HepG2 (cell line): Measurements from ENCODE around the gene CHST14. TPM values are rescaled to one million over a fixed set of nuclear protein-coding genes. Genes with fewer than 3 reads are reported as not detected.

Experiments
- ATAC-seq: fragments of 200-7000 bp; cut with Tn5 transposase; 3 replicates; pipeline ENCODE4 v1.9.1; 2020; ENCODE audit warnings: mild to moderate bottlenecking, moderate library complexity
- BruUV-seq: library from RNA; stranded (reverse); fragments of 400-500 nt; replicated peaks from 2 replicates; lab custom pipeline; 2021; lab: Mats Ljungman, UMichigan
- CTCF ChIA-PET: fragments of 300-600 bp; formaldehyde crosslinking; extraction: SDS; loops from one replicate; lab custom pipeline; 2021; ENCODE audit warnings: low total read pairs, inconsistent platforms, low intra/inter-chr PET ratio; lab: Yijun Ruan, JAX
- POLR2A ChIA-PET: fragments of 350-600 bp; sonication (Branson Sonifier 250); formaldehyde crosslinking; loops from one replicate; lab custom pipeline; 2020; ENCODE audit warnings: antibody characterized with exemption, inconsistent platforms; lab: Yijun Ruan, JAX
- DNase-seq: peaks from one replicate; pipeline ENCODE4 v3.0.0-alpha.2; 2015; ENCODE audit warnings: low spot score
- FAIRE-seq: peaks from 3 replicates; lab custom pipeline; 2011; peaks lifted over from hg19 to GRCh38; lab: Jason Lieb, UNC
- H2AFZ ChIP-seq: one replicate; pipeline ENCODE4 v1.6.1; 2011; ENCODE audit warnings: low read length, inconsistent platforms
- H3K27ac ChIP-seq: fragments of 300-600 bp; 3 replicates; pipeline ENCODE4 v1.8.0; 2011; ENCODE audit warnings: mixed run types, mild to moderate bottlenecking, mixed read lengths, low read length, inconsistent platforms; ENCODE audit not compliant: insufficient read depth; ENCODE audit errors: extremely low read length
- H3K27me3 ChIP-seq, 2 experiments: fragments of 200-600 bp in 1 of 2; 2 replicates in 1 of 2; 3 replicates in 1 of 2; pipeline versions ENCODE4 v1.6.0 to v1.8.0; 2011; ENCODE audit warnings: low read length in 2 of 2, mild to moderate bottlenecking in 2 of 2, moderate library complexity in 2 of 2, inconsistent platforms in 1 of 2; ENCODE audit not compliant: insufficient read depth in 2 of 2, control insufficient read depth in 1 of 2
- H3K36me3 ChIP-seq, 2 experiments: fragments of 200-600 bp in 1 of 2; replicated peaks in 1 of 2; 2 replicates in 1 of 2; 3 replicates in 1 of 2; pipeline versions ENCODE4 v1.5.1 to v1.8.0; 2011; ENCODE audit warnings: low read length in 2 of 2, inconsistent platforms in 1 of 2; ENCODE audit not compliant: insufficient read depth in 2 of 2, control insufficient read depth in 1 of 2
- H3K4me1 ChIP-seq: 2 replicates; pipeline ENCODE4 v1.5.1; 2012; ENCODE audit warnings: low read length, inconsistent platforms; ENCODE audit not compliant: insufficient read depth
- H3K4me2 ChIP-seq: 2 replicates; pipeline ENCODE4 v1.6.0; 2011; ENCODE audit warnings: low read depth, low read length, inconsistent platforms
- H3K4me3 ChIP-seq, 3 experiments: fragments of 200-600 bp in 1 of 3; sonication (generic), shearing (Covaris generic) in 1 of 3; replicated peaks in 1 of 3; 2 replicates each; pipeline ENCODE4 v1.5.1; 2011 to 2016; ENCODE audit warnings: low read length in 3 of 3, inconsistent platforms in 2 of 3, low read depth in 2 of 3, mild to moderate bottlenecking in 2 of 3, control low read depth in 1 of 3, mixed read lengths in 1 of 3; ENCODE audit not compliant: insufficient read depth in 1 of 3
- H3K79me2 ChIP-seq: one replicate; pipeline ENCODE4 v1.6.1; 2011; ENCODE audit warnings: low read length, inconsistent platforms; ENCODE audit not compliant: insufficient read depth
- H3K9ac ChIP-seq: 2 replicates; pipeline ENCODE4 v1.6.0; 2011; ENCODE audit warnings: mild to moderate bottlenecking, low read depth, low read length, inconsistent platforms; ENCODE audit not compliant: insufficient read depth
- H3K9me3 ChIP-seq: 2 replicates; pipeline ENCODE4 v1.5.1; 2012; ENCODE audit warnings: mild to moderate bottlenecking, low read length
- H4K20me1 ChIP-seq: 2 replicates; pipeline ENCODE4 v1.6.0; 2011; ENCODE audit warnings: inconsistent platforms, mild to moderate bottlenecking, low read length, moderate library complexity; ENCODE audit not compliant: insufficient read depth
- CBX2 ChIP-seq, 2 experiments: fragments of 200-600 bp in 1 of 2; sonication (generic); formaldehyde crosslinking in 1 of 2; IDR thresholded peaks; 2 replicates each; pipeline versions ENCODE4 v1.7.0 to v1.8.1; 2018 to 2022; ENCODE audit warnings: low read depth in 2 of 2, low read length in 1 of 2, mild to moderate bottlenecking in 1 of 2, missing genetic modification reagents in 1 of 2
- CENPT ChIP-seq: sonication (generic); formaldehyde crosslinking; IDR thresholded peaks from 2 replicates; pipeline ENCODE4 v1.8.0; 2022; ENCODE audit warnings: low read depth, mild to moderate bottlenecking, moderate library complexity, missing genetic modification reagents
- HDAC2 ChIP-seq: sonication (generic); formaldehyde crosslinking; IDR thresholded peaks from 2 replicates; pipeline ENCODE4 v1.4.0; 2020; ENCODE audit warnings: missing genetic modification reagents
- HOXA7 ChIP-seq: sonication (generic); formaldehyde crosslinking; IDR thresholded peaks from 2 replicates; pipeline ENCODE4 v1.8.1; 2022; ENCODE audit warnings: mild to moderate bottlenecking, missing genetic modification reagents, moderate library complexity
- IRX3 ChIP-seq: sonication (generic); formaldehyde crosslinking; IDR thresholded peaks from 2 replicates; pipeline ENCODE4 v1.8.1; 2023; ENCODE audit warnings: mild to moderate bottlenecking, low read depth, missing genetic modification reagents, borderline replicate concordance
- NFIB ChIP-seq: sonication (generic); formaldehyde crosslinking; IDR thresholded peaks from 2 replicates; pipeline ENCODE4 v1.9.0; 2021; ENCODE audit warnings: missing genetic modification reagents, mild to moderate bottlenecking, borderline replicate concordance
- PLSCR1 ChIP-seq: sonication (generic); formaldehyde crosslinking; IDR thresholded peaks from 2 replicates; pipeline ENCODE4 v1.5.0; 2020; ENCODE audit warnings: missing genetic modification reagents, mild to moderate bottlenecking, borderline replicate concordance
- PRMT3 ChIP-seq: sonication (generic); formaldehyde crosslinking; IDR thresholded peaks from 2 replicates; pipeline ENCODE4 v1.8.1; 2022; ENCODE audit warnings: low read depth, mild to moderate bottlenecking, moderate library complexity, missing genetic modification reagents, borderline replicate concordance
- REL ChIP-seq: sonication (generic); formaldehyde crosslinking; conservative IDR thresholded peaks from 2 replicates; pipeline ENCODE4 v1.8.0; 2022; ENCODE audit warnings: mild to moderate bottlenecking, missing genetic modification reagents, moderate library complexity
- RFX1 ChIP-seq: fragments of 450-650 bp; IDR thresholded peaks from 2 replicates; pipeline ENCODE4 v1.6.1; 2017
- YY1 ChIP-seq: IDR thresholded peaks from 2 replicates; pipeline ENCODE4 v1.6.1; 2011; ENCODE audit warnings: low read length, low read depth, moderate library complexity, mild to moderate bottlenecking; ENCODE audit not compliant: insufficient read depth, insufficient replicate concordance
- ZMYM4 ChIP-seq: sonication (generic); formaldehyde crosslinking; IDR thresholded peaks from 2 replicates; pipeline ENCODE4 v1.8.1; 2023; ENCODE audit warnings: mild to moderate bottlenecking, missing genetic modification reagents
- ZNF280D ChIP-seq: sonication (generic); formaldehyde crosslinking; IDR thresholded peaks from 2 replicates; pipeline ENCODE4 v1.5.1; 2020; ENCODE audit warnings: mild to moderate bottlenecking, missing genetic modification reagents
- ZNF510 ChIP-seq: sonication (generic); formaldehyde crosslinking; IDR thresholded peaks from 2 replicates; pipeline ENCODE4 v1.4.0; 2020; ENCODE audit warnings: low read depth, mild to moderate bottlenecking, missing genetic modification reagents
- ZNF557 ChIP-seq: sonication (generic); formaldehyde crosslinking; IDR thresholded peaks from 2 replicates; pipeline ENCODE4 v1.4.0; 2020; ENCODE audit warnings: missing genetic modification reagents
- ZNF816 ChIP-seq: sonication (generic); formaldehyde crosslinking; IDR thresholded peaks from 2 replicates; pipeline ENCODE4 v1.8.0; 2022; ENCODE audit warnings: missing genetic modification reagents, mild to moderate bottlenecking, borderline replicate concordance
- WGBS: methylation state at CpG from one replicate; pipeline ENCODE4 v1.1.6; 2017; ENCODE audit warnings: low lambda C conversion rate; 5-methylcytosine and 5-hydroxymethylcytosine counted together
- in situ Hi-C: cut with HindIII; loops from 2 replicates; pipeline ENCODE4 v1.10.0; 2017; ENCODE audit warnings: low pct_unique_long_range_greater_than_20kb; ENCODE audit not compliant: extremely low pct_ligation_motif_present
- intact Hi-C: fragments of 100-400 bp; cut with micrococcal nuclease; formaldehyde crosslinking; loops from one replicate; pipeline ENCODE4 v1.10.0; 2022; ENCODE audit not compliant: unreplicated experiment
- polyA plus RNA-seq, 8 experiments: library from polyadenylated mRNA; depleted of rRNA in 3 of 8; stranded (reverse) in 7 of 8; unstranded in 1 of 8; fragments of >200 nt; fragmentation: Illumina TruSeq in 4 of 8; extraction: Trizol in 4 of 8; gene quantifications; 2 replicates each; pipeline versions ENCODE4 v1.2.1 to v1.2.3, GENCODE V29; 2011 to 2016; ENCODE audit warnings: low read depth in 4 of 8, missing spikeins in 1 of 8, mixed read lengths in 1 of 8; ENCODE audit not compliant: insufficient read depth in 1 of 8
- total RNA-seq, 5 experiments: library from RNA; depleted of rRNA; stranded (reverse); fragments of >200 nt; fragmentation: Illumina TruSeq; extraction: Trizol; gene quantifications; 2 replicates each; pipeline ENCODE4 v1.2.3, GENCODE V29; 2016; ENCODE audit warnings: low read depth in 1 of 5
- TF ChIP-seq, protein P1 (sequence below): sonication (generic); formaldehyde crosslinking; IDR thresholded peaks from 2 replicates; pipeline ENCODE4 v1.8.1; 2023; ENCODE audit warnings: mild to moderate bottlenecking, moderate library complexity, missing genetic modification reagents

The CHST14 gene
- total and polyA plus RNA-seq, 2 of the 13 experiments (the other 11 are each of a cell fraction or from before 2014, with no cell fraction given) = 8.9 to 12.4 TPM

DNA sequence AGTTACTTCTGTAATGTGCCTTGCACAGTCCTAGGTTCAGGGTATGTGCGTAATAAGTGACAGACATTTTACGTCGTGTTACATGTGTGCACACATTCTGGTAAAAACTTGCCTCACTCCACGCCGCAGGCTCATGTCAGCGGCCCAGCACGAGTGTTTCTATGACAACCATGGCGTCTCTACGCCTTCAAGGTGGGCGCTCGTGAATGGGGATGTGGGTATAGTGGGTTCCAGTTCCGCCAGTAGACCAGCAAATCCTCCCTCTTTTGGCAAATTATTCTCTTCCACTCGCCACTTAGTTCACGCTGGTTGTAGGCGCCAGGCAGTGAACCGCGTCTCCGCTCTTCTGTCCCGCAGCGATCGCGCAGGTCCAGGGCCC lies 40.3 kb downstream of the CHST14 start:
- FAIRE-seq (no peak), DNase-seq (no peak), ATAC-seq (no peak)
- H3K4me3 ChIP-seq = peak overlapping the region; percentile 46 to 69 (median 55); a peak in 5 of 6 replicates
- no peak overlapping the region for H2AFZ ChIP-seq
- intact Hi-C loops = no loop called here
- no peaks in the 10 kb centered on the region for H3K36me3 ChIP-seq
- H3K4me1 ChIP-seq = peaks cover 28% of the 10 kb centered on the region
- no peak overlapping the region for H3K27ac ChIP-seq
- no TSS peak for BruUV-seq
- H3K4me2 ChIP-seq = peak overlapping the region; percentile 84
- POLR2A ChIA-PET = interaction anchor here (2.1 kb wide), 1 partner anchor 53 kb away, joined by 4 read pairs; the partner anchor contains the start of gene CCDC32
- no peaks in the 10 kb centered on the region for H3K9me3 ChIP-seq
- H3K79me2 ChIP-seq = no peaks in the 10 kb centered on the region
- no peaks in the 10 kb centered on the region for H4K20me1 ChIP-seq
- WGBS = 15% methylated on average over 22 of the region's 22 CpGs
- in situ Hi-C loops = loop anchor here (5.0 kb wide), 1 partner anchor 69 kb away; the partner anchor contains the start of gene BAHD1
- 0 out of 2 replicates have a peak overlapping the region, but pooled peaks have one; percentile 13 for H3K9ac ChIP-seq
- peaks cover 4 to 25% of the 10 kb centered on the region in 2 experiments; a peak in 4 of 5 replicates for H3K27me3 ChIP-seq
- CTCF ChIA-PET = no interaction called here
- TF ChIP-seq YY1 = peak; percentile 7
- TF ChIP-seq CBX2 (IDR thresholded peaks at IDR 0.05; ENCODE audit: low read depth, low read length) = no peak
- no peak for TF ChIP-seq CBX2 (CRISPR knock-in tag; IDR thresholded peaks at IDR 0.05; ENCODE audit: low read depth)
- TF ChIP-seq PRMT3 (CRISPR knock-in tag) = 0 out of 2 replicates have a peak, but pooled peaks have one; percentile 21
- TF ChIP-seq HOXA7 (CRISPR knock-in tag) = peak; percentile 47; the same call in 1 of the 2 replicates
- TF ChIP-seq NFIB (CRISPR knock-in tag) = no peak
- no peak for TF ChIP-seq ZNF557 (CRISPR knock-in tag)
- TF ChIP-seq ZMYM4 = no peak
- 0 out of 2 replicates have a peak, but pooled peaks have one; percentile 20 for TF ChIP-seq IRX3 (CRISPR knock-in tag)
- no peak for TF ChIP-seq PLSCR1 (CRISPR knock-in tag)
- no peak for TF ChIP-seq HDAC2 (CRISPR knock-in tag)
- TF ChIP-seq ZNF816 (CRISPR knock-in tag) = no peak
- TF ChIP-seq REL (CRISPR knock-in tag) = no peak
- TF ChIP-seq CENPT = no peak
- TF ChIP-seq ZNF510 (CRISPR knock-in tag) = no peak
- TF ChIP-seq, protein P1, sequence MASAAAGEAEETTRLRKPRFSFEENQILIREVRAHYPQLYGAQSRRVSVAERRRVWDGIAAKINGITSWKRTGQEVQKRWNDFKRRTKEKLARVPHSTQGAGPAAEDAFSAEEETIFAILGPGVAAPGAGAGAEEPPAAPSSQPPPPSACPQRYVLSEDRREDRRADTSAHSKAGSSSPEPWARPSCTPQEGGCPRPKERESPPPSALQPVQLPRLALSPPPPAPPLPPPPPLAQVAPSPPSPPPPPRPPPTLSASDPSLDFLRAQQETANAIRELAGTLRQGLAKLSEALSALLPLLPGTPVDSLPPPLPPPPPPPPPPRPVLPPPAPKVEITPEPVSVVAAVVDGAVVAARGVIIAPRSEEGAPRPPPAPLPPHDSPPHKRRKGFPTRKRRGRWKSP (CRISPR knock-in tag) = no peak
- 0 out of 2 replicates have a peak, but pooled peaks have one; percentile 17 for TF ChIP-seq ZNF280D (CRISPR knock-in tag)
- TF ChIP-seq RFX1 = peak; percentile 25
